CD4-positive, alpha-beta T cell treated with Interleukin-1 beta for 1 hour (primary cell): Measurements from ENCODE around the gene INPP5A.
"Not testable (repeated sequence)": the region's sequence is repeated elsewhere in the genome, so short reads cannot be mapped to it uniquely, and the experiment has no call there.

Experiments used
- DNase-seq, 2 donors: peaks; one replicate each; pipeline ENCODE4 v3.0.0-alpha.2; 2020 to 2022

Gene INPP5A

GRCh38 chr10:132777441-132777840 lies 239.9 kb downstream of the INPP5A start:
- DNase-seq: no peak

- no peak for DNase-seq
These were observed 242.1 kb downstream of the INPP5A start for GRCh38 chr10:132779549-132780294.

- DNase-seq: no peak
These were observed 242.8 kb downstream of the INPP5A start for GRCh38 chr10:132780356-132780755.

- no peak for DNase-seq
These were observed 244.0 kb downstream of the INPP5A start for GRCh38 chr10:132781556-132781955.

- DNase-seq: no peak
These were observed 245.8 kb downstream of the INPP5A start for GRCh38 chr10:132783165-132783939.

GRCh38 chr10:132783940-132784865 lies 246.6 kb downstream of the INPP5A start:
- no peak for DNase-seq

GRCh38 chr10:132784866-132785722 lies 247.5 kb downstream of the INPP5A start:
- DNase-seq: no peak

GRCh38 chr10:132785723-132786475 lies 248.3 kb downstream of the INPP5A start, which contains the start of gene NKX6-2:
TSS of gene NKX6-2 (minus strand) at chr10:132786147. CDS start at chr10:132785948, 199 bp downstream.
- no peak for DNase-seq

- DNase-seq: no peak
These were observed 248.9 kb downstream of the INPP5A start for GRCh38 chr10:132786476-132786883.

- no peak for DNase-seq
These were observed 249.4 kb downstream of the INPP5A start for GRCh38 chr10:132786884-132787494.

- no peak for DNase-seq
These were observed 250.1 kb downstream of the INPP5A start for GRCh38 chr10:132787495-132788179.

- no peak for DNase-seq
These were observed 250.7 kb downstream of the INPP5A start for GRCh38 chr10:132788180-132788830.

- no peak for DNase-seq
These were observed 251.2 kb downstream of the INPP5A start for GRCh38 chr10:132788831-132789219.

- no peak for DNase-seq
These were observed 252.1 kb downstream of the INPP5A start for GRCh38 chr10:132789659-132790148.

- no peak for DNase-seq
These were observed 252.9 kb downstream of the INPP5A start for GRCh38 chr10:132790470-132790869.

GRCh38 chr10:132790934-132791829 lies 253.6 kb downstream of the INPP5A start:
- DNase-seq: no peak

GRCh38 chr10:132792099-132792498 lies 254.5 kb downstream of the INPP5A start:
- not testable (repeated sequence) for DNase-seq

- no peak for DNase-seq
These were observed 255.2 kb downstream of the INPP5A start for GRCh38 chr10:132792796-132793195.
